ENCODE data around the gene UBLCP1. TPM values are rescaled to one million over a fixed set of nuclear protein-coding genes. Genes with fewer than 3 reads are reported as not detected.

The UBLCP1 gene
- polyA plus RNA-seq, 2 of the 4 experiments (the other 2 are of a cell fraction): 36.5 to 64.8 TPM

- Histone ChIP-seq H3K4me1 (no peaks in the 10 kb centered on the region), H3K4me3 (no peak overlapping the region), H3K9me3 (peaks cover 34% of the 10 kb centered on the region), H3K27ac (no peak overlapping the region), H3K4me2 (no peak overlapping the region)
- no peak for TF ChIP-seq HOXA7 (CRISPR knock-in tag; IDR thresholded peaks at IDR 0.05)
- TF ChIP-seq RFX5 (IDR thresholded peaks at IDR 0.05): no peak
- no peak for TF ChIP-seq POLR2AphosphoS2 (conservative IDR thresholded peaks at IDR 0.05; ENCODE audit: low read length)
- no peak for TF ChIP-seq RAD21 (conservative IDR thresholded peaks at IDR 0.05 in 1 of 2, IDR thresholded peaks at IDR 0.05 in 1 of 2)
- TF ChIP-seq CHD4 (IDR thresholded peaks at IDR 0.05; ENCODE audit: borderline replicate concordance): no peak
- TF ChIP-seq ZNF302 (CRISPR knock-in tag; IDR thresholded peaks at IDR 0.05): no peak
- TF ChIP-seq CBX8 (IDR thresholded peaks at IDR 0.05): no peak
- TF ChIP-seq PHF8 (IDR thresholded peaks at IDR 0.05; ENCODE audit: borderline replicate concordance, low read depth): no peak
- no peak for TF ChIP-seq HMGXB4 (CRISPR knock-in tag; IDR thresholded peaks at IDR 0.05; ENCODE audit: borderline replicate concordance)
- TF ChIP-seq, protein P1, sequence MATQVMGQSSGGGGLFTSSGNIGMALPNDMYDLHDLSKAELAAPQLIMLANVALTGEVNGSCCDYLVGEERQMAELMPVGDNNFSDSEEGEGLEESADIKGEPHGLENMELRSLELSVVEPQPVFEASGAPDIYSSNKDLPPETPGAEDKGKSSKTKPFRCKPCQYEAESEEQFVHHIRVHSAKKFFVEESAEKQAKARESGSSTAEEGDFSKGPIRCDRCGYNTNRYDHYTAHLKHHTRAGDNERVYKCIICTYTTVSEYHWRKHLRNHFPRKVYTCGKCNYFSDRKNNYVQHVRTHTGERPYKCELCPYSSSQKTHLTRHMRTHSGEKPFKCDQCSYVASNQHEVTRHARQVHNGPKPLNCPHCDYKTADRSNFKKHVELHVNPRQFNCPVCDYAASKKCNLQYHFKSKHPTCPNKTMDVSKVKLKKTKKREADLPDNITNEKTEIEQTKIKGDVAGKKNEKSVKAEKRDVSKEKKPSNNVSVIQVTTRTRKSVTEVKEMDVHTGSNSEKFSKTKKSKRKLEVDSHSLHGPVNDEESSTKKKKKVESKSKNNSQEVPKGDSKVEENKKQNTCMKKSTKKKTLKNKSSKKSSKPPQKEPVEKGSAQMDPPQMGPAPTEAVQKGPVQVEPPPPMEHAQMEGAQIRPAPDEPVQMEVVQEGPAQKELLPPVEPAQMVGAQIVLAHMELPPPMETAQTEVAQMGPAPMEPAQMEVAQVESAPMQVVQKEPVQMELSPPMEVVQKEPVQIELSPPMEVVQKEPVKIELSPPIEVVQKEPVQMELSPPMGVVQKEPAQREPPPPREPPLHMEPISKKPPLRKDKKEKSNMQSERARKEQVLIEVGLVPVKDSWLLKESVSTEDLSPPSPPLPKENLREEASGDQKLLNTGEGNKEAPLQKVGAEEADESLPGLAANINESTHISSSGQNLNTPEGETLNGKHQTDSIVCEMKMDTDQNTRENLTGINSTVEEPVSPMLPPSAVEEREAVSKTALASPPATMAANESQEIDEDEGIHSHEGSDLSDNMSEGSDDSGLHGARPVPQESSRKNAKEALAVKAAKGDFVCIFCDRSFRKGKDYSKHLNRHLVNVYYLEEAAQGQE (IDR thresholded peaks at IDR 0.05): no peak
- TF ChIP-seq FOSB (CRISPR knock-in tag; IDR thresholded peaks at IDR 0.05): no peak
- TF ChIP-seq NR3C1 (IDR thresholded peaks at IDR 0.05): no peak
- TF ChIP-seq, protein P2, sequence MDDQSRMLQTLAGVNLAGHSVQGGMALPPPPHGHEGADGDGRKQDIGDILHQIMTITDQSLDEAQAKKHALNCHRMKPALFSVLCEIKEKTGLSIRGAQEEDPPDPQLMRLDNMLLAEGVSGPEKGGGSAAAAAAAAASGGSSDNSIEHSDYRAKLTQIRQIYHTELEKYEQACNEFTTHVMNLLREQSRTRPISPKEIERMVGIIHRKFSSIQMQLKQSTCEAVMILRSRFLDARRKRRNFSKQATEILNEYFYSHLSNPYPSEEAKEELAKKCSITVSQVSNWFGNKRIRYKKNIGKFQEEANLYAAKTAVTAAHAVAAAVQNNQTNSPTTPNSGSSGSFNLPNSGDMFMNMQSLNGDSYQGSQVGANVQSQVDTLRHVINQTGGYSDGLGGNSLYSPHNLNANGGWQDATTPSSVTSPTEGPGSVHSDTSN (IDR thresholded peaks at IDR 0.05): no peak
- no peak for TF ChIP-seq MYC (IDR thresholded peaks at IDR 0.05; ENCODE audit: borderline replicate concordance, low read length)
- no peak for TF ChIP-seq ESRRA (IDR thresholded peaks at IDR 0.05; ENCODE audit: borderline replicate concordance, low read length)
- TF ChIP-seq SMC3 (IDR thresholded peaks at IDR 0.05): no peak
- TF ChIP-seq CEBPB (IDR thresholded peaks at IDR 0.05): no peak
- no peak for TF ChIP-seq BHLHE40 (IDR thresholded peaks at IDR 0.05; ENCODE audit: low read depth, low read length)
- ChIA-PET POLR2A (no interaction called here), CTCF (interaction anchor here (2.4 to 3.6 kb wide), 2 partner anchors 12 to 148 kb away, joined by 8 to 22 read pairs; no protein-coding TSS in a partner anchor)
- ATAC-seq: no peak
- FAIRE-seq: no peak
- DNase-seq (ENCODE audit: low read depth in 1 of 2, low spot score in 1 of 2): no peak
- WGBS (ENCODE audit: missing lambda C conversion rate): 64% methylated on average over 5 of the region's 5 CpGs
These were observed 42.0 kb downstream of the UBLCP1 start for GRCh38 chr5:159304961-159305595.

DNA sequence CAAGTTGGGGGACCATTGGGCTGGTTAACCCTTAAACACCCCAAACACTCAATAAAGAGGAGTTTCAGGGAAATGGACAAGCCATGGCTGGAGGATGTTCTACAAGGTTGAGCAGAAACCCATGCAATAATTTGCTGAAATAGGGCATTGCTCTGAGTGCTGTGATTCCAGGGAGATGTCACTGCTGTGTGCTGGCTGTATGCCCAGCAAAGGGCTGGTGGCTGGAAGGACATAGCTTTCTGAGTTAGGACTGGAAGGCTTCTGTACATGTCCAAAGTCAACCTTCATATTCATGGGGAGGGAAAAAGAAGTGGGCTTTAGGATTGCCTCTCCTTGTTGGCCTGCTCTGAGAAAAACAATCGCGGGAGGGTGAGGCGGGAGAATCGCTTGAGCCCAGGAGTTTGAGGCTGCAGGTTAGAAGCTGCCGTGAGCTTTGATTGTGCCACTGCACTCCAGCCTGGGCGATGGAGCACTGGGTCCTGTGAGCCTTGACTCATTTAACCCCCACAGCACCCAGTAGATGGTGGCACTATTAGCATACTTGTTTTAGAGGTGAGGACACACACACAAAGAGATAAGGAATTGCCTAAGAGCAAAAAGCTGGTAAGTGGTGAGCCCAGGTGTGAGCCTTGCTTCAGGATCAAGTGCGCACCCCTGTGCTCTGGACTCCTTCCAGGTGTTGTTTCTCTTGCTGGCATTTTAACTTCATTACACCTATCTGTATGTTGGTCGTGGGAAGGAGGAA lies 46.8 kb downstream of the UBLCP1 start:
- Histone ChIP-seq H3K4me3 (no peak overlapping the region), H3K4me2 (no peak overlapping the region), H3K9me3 (no peaks in the 10 kb centered on the region), H3K27ac (no peak overlapping the region), H3K4me1 (no peaks in the 10 kb centered on the region)
- POLR2A ChIA-PET: no interaction called here
- CTCF ChIA-PET: interaction anchor here (0.8 to 1.9 kb wide), 6 partner anchors 13 to 153 kb away, joined by 3 to 6 read pairs (median 4); no protein-coding TSS in a partner anchor
- ATAC-seq: no peak
- 83% methylated on average over 8 of the region's 8 CpGs for WGBS (ENCODE audit: missing lambda C conversion rate)
- TF ChIP-seq PHF8 (IDR thresholded peaks at IDR 0.05; ENCODE audit: borderline replicate concordance, low read depth) (no peak), RARB (CRISPR knock-in tag; IDR thresholded peaks at IDR 0.05) (no peak)
- TF ChIP-seq, protein P3, sequence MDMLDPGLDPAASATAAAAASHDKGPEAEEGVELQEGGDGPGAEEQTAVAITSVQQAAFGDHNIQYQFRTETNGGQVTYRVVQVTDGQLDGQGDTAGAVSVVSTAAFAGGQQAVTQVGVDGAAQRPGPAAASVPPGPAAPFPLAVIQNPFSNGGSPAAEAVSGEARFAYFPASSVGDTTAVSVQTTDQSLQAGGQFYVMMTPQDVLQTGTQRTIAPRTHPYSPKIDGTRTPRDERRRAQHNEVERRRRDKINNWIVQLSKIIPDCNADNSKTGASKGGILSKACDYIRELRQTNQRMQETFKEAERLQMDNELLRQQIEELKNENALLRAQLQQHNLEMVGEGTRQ (IDR thresholded peaks at IDR 0.05): no peak
- no peak for DNase-seq (ENCODE audit: low read depth in 1 of 2, low spot score in 1 of 2)
- no peak for FAIRE-seq
